ENCODE data around the gene GSK3A.

Gene GSK3A

GRCh38 chr19:42232435-42232834 lies 10.0 kb downstream of the GSK3A start:
- in situ Hi-C loops (cut with HindIII; ENCODE audit: low sequenced_read_pairs): loop anchor here (5.0 kb wide), 1 partner anchor 100 kb away; no protein-coding TSS in a partner anchor

- in situ Hi-C loops (cut with HindIII; ENCODE audit: low sequenced_read_pairs): loop anchor here (5.0 kb wide), 1 partner anchor 102 kb away; no protein-coding TSS in a partner anchor
These were observed 11.8 kb downstream of the GSK3A start for GRCh38 chr19:42230571-42230970.

- in situ Hi-C loops (cut with HindIII; ENCODE audit: low sequenced_read_pairs): loop anchor here (5.0 kb wide), 1 partner anchor 102 kb away; no protein-coding TSS in a partner anchor
These were observed 12.5 kb downstream of the GSK3A start for GRCh38 chr19:42229855-42230351.

- in situ Hi-C loops (cut with HindIII; ENCODE audit: low sequenced_read_pairs): no loop called here
These were observed 13.0 kb downstream of the GSK3A start for GRCh38 chr19:42229301-42229854.

GRCh38 chr19:42228641-42229040 lies 13.8 kb downstream of the GSK3A start:
- in situ Hi-C loops (cut with HindIII; ENCODE audit: low sequenced_read_pairs): no loop called here

- in situ Hi-C loops (cut with HindIII; ENCODE audit: low sequenced_read_pairs): no loop called here
These were observed 15.5 kb downstream of the GSK3A start for GRCh38 chr19:42226886-42227285.

GRCh38 chr19:42225718-42226292 lies 16.6 kb downstream of the GSK3A start:
- in situ Hi-C loops (cut with HindIII; ENCODE audit: low sequenced_read_pairs): no loop called here

GRCh38 chr19:42224940-42225717 lies 17.3 kb downstream of the GSK3A start:
- in situ Hi-C loops (cut with HindIII; ENCODE audit: low sequenced_read_pairs): no loop called here

GRCh38 chr19:42220751-42221097 lies 21.7 kb downstream of the GSK3A start:
- in situ Hi-C loops (cut with HindIII; ENCODE audit: low sequenced_read_pairs): no loop called here

- in situ Hi-C loops (cut with HindIII; ENCODE audit: low sequenced_read_pairs): no loop called here
These were observed 22.3 kb downstream of the GSK3A start, which contains the start of gene ZNF526 for GRCh38 chr19:42219812-42220750. TSS of gene ZNF526 (plus strand) at chr19:42220312. CDS start at chr19:42224404, 4,092 bp downstream.

- in situ Hi-C loops (cut with HindIII; ENCODE audit: low sequenced_read_pairs): no loop called here
These were observed 24.6 kb downstream of the GSK3A start, which contains the start of gene DEDD2 for GRCh38 chr19:42217520-42218437. TSS of gene DEDD2 (minus strand) at chr19:42217677. CDS start at chr19:42217007, 670 bp downstream.

- in situ Hi-C loops (cut with HindIII; ENCODE audit: low sequenced_read_pairs): no loop called here
These were observed 25.5 kb downstream of the GSK3A start for GRCh38 chr19:42216653-42217519.

GRCh38 chr19:42214810-42215485 lies 27.5 kb downstream of the GSK3A start:
- in situ Hi-C loops (cut with HindIII; ENCODE audit: low sequenced_read_pairs): no loop called here

GRCh38 chr19:42212886-42213285 lies 29.5 kb downstream of the GSK3A start:
- in situ Hi-C loops (cut with HindIII; ENCODE audit: low sequenced_read_pairs): no loop called here

- in situ Hi-C loops (cut with HindIII; ENCODE audit: low sequenced_read_pairs): no loop called here
These were observed 33.8 kb downstream of the GSK3A start for GRCh38 chr19:42208612-42209011.

- in situ Hi-C loops (cut with HindIII; ENCODE audit: low sequenced_read_pairs): no loop called here
These were observed 34.6 kb downstream of the GSK3A start for GRCh38 chr19:42207767-42208271.

GRCh38 chr19:42206871-42207755 lies 35.3 kb downstream of the GSK3A start:
- in situ Hi-C loops (cut with HindIII; ENCODE audit: low sequenced_read_pairs): no loop called here
